ENCODE measurements around the gene MT2A.

DNA sequence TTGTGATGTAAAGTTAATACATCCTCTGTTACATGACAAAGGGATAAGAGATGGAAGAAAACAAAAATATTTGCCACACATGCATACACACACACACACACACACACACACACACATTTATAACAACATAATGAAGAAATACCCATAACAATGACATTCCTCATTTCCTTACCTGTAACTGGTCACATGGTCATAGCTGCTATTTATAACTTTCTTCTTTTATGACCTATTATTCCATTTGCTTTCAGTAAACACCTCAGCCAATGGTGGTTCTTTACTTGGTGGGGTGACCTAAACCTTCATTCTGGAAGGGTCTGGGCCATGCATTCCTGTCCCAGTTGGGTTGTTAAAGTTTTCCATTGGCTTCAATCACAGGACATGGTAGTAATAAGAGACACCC is 5.3 kb downstream of the MT2A start:
- TF ChIP-seq, protein P1, sequence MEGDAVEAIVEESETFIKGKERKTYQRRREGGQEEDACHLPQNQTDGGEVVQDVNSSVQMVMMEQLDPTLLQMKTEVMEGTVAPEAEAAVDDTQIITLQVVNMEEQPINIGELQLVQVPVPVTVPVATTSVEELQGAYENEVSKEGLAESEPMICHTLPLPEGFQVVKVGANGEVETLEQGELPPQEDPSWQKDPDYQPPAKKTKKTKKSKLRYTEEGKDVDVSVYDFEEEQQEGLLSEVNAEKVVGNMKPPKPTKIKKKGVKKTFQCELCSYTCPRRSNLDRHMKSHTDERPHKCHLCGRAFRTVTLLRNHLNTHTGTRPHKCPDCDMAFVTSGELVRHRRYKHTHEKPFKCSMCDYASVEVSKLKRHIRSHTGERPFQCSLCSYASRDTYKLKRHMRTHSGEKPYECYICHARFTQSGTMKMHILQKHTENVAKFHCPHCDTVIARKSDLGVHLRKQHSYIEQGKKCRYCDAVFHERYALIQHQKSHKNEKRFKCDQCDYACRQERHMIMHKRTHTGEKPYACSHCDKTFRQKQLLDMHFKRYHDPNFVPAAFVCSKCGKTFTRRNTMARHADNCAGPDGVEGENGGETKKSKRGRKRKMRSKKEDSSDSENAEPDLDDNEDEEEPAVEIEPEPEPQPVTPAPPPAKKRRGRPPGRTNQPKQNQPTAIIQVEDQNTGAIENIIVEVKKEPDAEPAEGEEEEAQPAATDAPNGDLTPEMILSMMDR (IDR thresholded peaks at IDR 0.05), result no peak
- TF ChIP-seq POLR2AphosphoS5 (IDR thresholded peaks at IDR 0.05; ENCODE audit: low read depth, low read length), result no peak
